ENCODE measurements around the gene NCMAP.

DNA sequence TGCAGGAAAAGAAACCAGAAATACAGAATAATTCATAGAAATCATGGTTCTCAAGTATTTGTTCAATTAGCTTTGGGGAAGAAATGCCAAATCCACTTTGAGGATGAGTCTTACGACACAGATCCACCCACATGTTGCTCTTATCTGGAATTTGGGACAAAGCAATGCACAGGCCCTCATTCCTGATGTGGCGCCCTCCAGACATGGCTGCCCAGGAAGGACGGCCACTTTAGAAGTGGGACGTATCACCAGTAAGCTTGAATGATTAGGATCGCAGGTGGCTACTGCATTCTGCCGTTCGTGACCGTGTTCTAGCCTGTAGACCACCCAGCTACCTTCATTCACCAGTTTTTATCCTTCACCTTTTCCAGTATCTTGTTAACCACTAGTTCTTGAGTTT lies 20.1 kb upstream of the NCMAP start:
- TF ChIP-seq, protein P1, sequence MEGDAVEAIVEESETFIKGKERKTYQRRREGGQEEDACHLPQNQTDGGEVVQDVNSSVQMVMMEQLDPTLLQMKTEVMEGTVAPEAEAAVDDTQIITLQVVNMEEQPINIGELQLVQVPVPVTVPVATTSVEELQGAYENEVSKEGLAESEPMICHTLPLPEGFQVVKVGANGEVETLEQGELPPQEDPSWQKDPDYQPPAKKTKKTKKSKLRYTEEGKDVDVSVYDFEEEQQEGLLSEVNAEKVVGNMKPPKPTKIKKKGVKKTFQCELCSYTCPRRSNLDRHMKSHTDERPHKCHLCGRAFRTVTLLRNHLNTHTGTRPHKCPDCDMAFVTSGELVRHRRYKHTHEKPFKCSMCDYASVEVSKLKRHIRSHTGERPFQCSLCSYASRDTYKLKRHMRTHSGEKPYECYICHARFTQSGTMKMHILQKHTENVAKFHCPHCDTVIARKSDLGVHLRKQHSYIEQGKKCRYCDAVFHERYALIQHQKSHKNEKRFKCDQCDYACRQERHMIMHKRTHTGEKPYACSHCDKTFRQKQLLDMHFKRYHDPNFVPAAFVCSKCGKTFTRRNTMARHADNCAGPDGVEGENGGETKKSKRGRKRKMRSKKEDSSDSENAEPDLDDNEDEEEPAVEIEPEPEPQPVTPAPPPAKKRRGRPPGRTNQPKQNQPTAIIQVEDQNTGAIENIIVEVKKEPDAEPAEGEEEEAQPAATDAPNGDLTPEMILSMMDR (IDR thresholded peaks at IDR 0.05): no peak
- TF ChIP-seq EZH2 (IDR thresholded peaks at IDR 0.05): no peak
